ENCODE results near the gene APOE.

DNA sequence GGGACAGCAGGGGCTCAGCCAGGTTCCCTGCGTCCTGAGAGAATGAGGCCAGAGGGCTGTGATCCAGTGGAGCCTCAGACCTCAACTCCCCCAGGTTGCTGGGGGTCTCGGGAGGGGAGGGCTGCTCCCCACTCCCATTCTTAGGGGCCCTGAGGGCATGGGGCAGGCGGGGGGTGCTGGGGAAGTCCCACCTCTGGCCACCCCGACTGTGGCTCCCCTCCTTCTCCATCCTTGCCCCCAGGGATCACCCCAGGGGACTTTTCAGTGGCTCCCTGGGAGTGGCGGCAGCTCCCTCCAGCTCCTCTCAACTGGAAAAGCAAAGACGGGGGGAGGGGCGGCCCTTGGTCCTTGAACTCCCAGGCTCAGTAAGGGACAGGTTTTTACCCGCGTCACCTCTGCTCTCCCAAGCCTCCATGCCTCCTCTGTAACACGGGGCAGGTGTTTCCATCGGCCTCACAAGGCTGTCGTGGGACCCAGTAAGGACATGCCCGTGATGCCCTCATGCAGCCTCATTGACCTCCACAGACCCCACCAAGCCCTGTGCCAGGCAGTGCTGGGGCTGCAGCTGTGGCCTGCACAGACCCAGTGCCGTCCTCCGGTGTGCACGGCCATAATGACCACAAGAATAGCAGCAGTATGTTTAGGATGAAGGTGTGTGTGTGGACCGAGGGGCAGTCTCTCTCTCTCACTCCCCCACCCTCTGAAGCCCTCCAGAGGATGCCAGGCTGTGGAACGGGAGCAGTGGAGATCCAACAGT, 26.1 kb upstream of the APOE start:
- TF ChIP-seq POLR2AphosphoS5 (IDR thresholded peaks at IDR 0.05; ENCODE audit: insufficient read depth, low read depth, low read length), result no peak
- TF ChIP-seq JUN (IDR thresholded peaks at IDR 0.05; ENCODE audit: borderline replicate concordance, insufficient read depth, insufficient read length, low read depth), result no peak
- no peak for TF ChIP-seq EZH2 (IDR thresholded peaks at IDR 0.05; ENCODE audit: borderline replicate concordance, low read depth, low read length, severe bottlenecking)
- TF ChIP-seq, protein P1, sequence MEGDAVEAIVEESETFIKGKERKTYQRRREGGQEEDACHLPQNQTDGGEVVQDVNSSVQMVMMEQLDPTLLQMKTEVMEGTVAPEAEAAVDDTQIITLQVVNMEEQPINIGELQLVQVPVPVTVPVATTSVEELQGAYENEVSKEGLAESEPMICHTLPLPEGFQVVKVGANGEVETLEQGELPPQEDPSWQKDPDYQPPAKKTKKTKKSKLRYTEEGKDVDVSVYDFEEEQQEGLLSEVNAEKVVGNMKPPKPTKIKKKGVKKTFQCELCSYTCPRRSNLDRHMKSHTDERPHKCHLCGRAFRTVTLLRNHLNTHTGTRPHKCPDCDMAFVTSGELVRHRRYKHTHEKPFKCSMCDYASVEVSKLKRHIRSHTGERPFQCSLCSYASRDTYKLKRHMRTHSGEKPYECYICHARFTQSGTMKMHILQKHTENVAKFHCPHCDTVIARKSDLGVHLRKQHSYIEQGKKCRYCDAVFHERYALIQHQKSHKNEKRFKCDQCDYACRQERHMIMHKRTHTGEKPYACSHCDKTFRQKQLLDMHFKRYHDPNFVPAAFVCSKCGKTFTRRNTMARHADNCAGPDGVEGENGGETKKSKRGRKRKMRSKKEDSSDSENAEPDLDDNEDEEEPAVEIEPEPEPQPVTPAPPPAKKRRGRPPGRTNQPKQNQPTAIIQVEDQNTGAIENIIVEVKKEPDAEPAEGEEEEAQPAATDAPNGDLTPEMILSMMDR (IDR thresholded peaks at IDR 0.05; ENCODE audit: extremely low read depth in 1 of 2, insufficient read depth in 1 of 2, low read depth in 1 of 2, low read length in 2 of 2), result no peak
- TF ChIP-seq POLR2A (IDR thresholded peaks at IDR 0.05; ENCODE audit: low read depth, low read length), result no peak
- no peak for TF ChIP-seq FOS (IDR thresholded peaks at IDR 0.05; ENCODE audit: borderline replicate concordance, insufficient read depth, low read length)
- TF ChIP-seq, protein P2, sequence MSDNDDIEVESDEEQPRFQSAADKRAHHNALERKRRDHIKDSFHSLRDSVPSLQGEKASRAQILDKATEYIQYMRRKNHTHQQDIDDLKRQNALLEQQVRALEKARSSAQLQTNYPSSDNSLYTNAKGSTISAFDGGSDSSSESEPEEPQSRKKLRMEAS (IDR thresholded peaks at IDR 0.05; ENCODE audit: insufficient read depth, insufficient read length), result no peak

All from endothelial cell of umbilical vein (primary cell).